ENCODE measurements around the gene SPATA31D3. TPM values are rescaled to one million over a fixed set of nuclear protein-coding genes. Genes with fewer than 3 reads are reported as not detected.

Gene SPATA31D3
- total and polyA plus RNA-seq, 2 of the 8 experiments (the other 6 are each of a cell fraction or from before 2014, with no cell fraction given) = not detected

DNA sequence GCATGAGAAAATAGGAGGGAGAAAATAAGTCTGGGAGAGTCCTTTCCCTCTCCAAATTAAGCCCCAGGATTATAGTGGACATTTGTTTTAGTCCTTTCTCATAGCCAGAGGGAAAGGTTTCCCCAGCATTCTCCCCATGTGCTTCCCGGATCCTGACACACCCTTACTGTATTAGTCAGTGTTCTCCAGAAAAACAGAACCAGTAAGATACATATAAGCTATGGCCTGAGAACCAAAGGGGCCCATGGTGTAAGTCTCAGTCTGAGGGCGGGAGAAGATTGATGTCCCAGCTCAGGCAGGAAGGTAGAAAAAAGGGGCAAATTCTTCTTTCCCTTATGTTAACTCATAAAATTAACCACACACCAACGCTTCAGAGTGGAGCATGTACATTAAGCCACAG, 40.7 kb upstream of the SPATA31D3 start:
- no peaks in the 10 kb centered on the region for H3K9me3 ChIP-seq (ENCODE audit: insufficient read depth in 2 of 2, low read depth in 1 of 2, low read length in 1 of 2)
- no peak overlapping the region for H2BK12ac ChIP-seq (ENCODE audit: low read depth, low read length)
- DNase-seq (ENCODE audit: low read depth in 1 of 2, low spot score in 2 of 2) (no peak), FAIRE-seq (no peak)
- H2BK20ac ChIP-seq (ENCODE audit: low read length) = no peak overlapping the region
- H3K14ac ChIP-seq (ENCODE audit: insufficient read length) = no peak overlapping the region
- H3K23me2 ChIP-seq (ENCODE audit: low read depth, low read length) = no peaks in the 10 kb centered on the region; the same call in 1 of the 2 replicates
- H3K79me1 ChIP-seq (ENCODE audit: low read depth, low read length) = no peaks in the 10 kb centered on the region
- no peak overlapping the region for H2BK120ac ChIP-seq (replicated peaks; ENCODE audit: low read depth, low read length)
- H4K20me1 ChIP-seq (replicated peaks in 1 of 2; ENCODE audit: control insufficient read depth in 1 of 2, insufficient read depth in 2 of 2, low read length in 2 of 2) = no peaks in the 10 kb centered on the region
- H3K23ac ChIP-seq (ENCODE audit: insufficient read length) = no peak overlapping the region
- H3K27me3 ChIP-seq (replicated peaks in 1 of 4; ENCODE audit: control insufficient read depth in 3 of 4, extremely low read depth in 1 of 4, insufficient read depth in 3 of 4, low read length in 3 of 4) = no peaks in the 10 kb centered on the region
- H2AK5ac ChIP-seq (ENCODE audit: low read depth, low read length) = no peak overlapping the region
- no peak overlapping the region for H2BK15ac ChIP-seq (ENCODE audit: low read length)
- no peak overlapping the region for H3K4me3 ChIP-seq (ENCODE audit: extremely low read depth in 1 of 4, insufficient read depth in 2 of 4, low read depth in 3 of 4, low read length in 4 of 4)
- no peak overlapping the region for H3K56ac ChIP-seq (replicated peaks; ENCODE audit: insufficient read length, low read depth, low read length)
- no peak overlapping the region for H3K4me2 ChIP-seq (ENCODE audit: insufficient read depth in 1 of 2, low read depth in 2 of 2, low read length in 2 of 2)
- POLR2A ChIA-PET (ENCODE audit: partially characterized antibody) = no interaction called here
- no peak overlapping the region for H3K9ac ChIP-seq (replicated peaks in 1 of 4; ENCODE audit: extremely low read depth in 1 of 4, low read depth in 3 of 4, low read length in 3 of 4)
- no peaks in the 10 kb centered on the region for H3K79me2 ChIP-seq (ENCODE audit: control insufficient read depth in 1 of 2, insufficient read depth in 2 of 2, low read length in 2 of 2)
- H2BK5ac ChIP-seq (ENCODE audit: low read depth, low read length) = no peak overlapping the region
- H4K5ac ChIP-seq (ENCODE audit: insufficient read length, low read depth, low read length) = no peak overlapping the region
- no peak overlapping the region for H4K8ac ChIP-seq (ENCODE audit: extremely low read depth, insufficient read depth, low read length)
- no peak overlapping the region for H3K18ac ChIP-seq (ENCODE audit: extremely low read depth, low read length)
- no peaks in the 10 kb centered on the region for H3K36me3 ChIP-seq (ENCODE audit: control insufficient read depth in 2 of 4, insufficient read depth in 4 of 4, low read length in 3 of 4)
- no peak overlapping the region for H3K4ac ChIP-seq (replicated peaks; ENCODE audit: insufficient read length, low read depth, low read length)
- CTCF ChIA-PET (ENCODE audit: partially characterized antibody) = no interaction called here
- H4K91ac ChIP-seq (replicated peaks; ENCODE audit: insufficient read length, low read length) = no peak overlapping the region
- peaks cover 0 to 3% (median 0%) of the 10 kb centered on the region in 4 experiments; a peak in 2 of 7 replicates for H3K4me1 ChIP-seq (replicated peaks in 1 of 4; ENCODE audit: control insufficient read depth in 3 of 4, insufficient read depth in 4 of 4, low read length in 3 of 4)
- 93% methylated on average over 3 of the region's 3 CpGs; no CpG with 5 or more reads in 1 of the 2 experiments for WGBS, 2 experiments (ENCODE audit: extremely low coverage in 1 of 2, insufficient coverage in 1 of 2, insufficient read length in 1 of 2, insufficient replicate concordance in 2 of 2, low coverage in 1 of 2, low lambda C conversion rate in 2 of 2, missing lambda C conversion rate in 1 of 2)
- no peak overlapping the region for H3K27ac ChIP-seq (ENCODE audit: low read depth, low read length)
- no peak overlapping the region for H2AFZ ChIP-seq (ENCODE audit: low read length)
- no peak for TF ChIP-seq JUN (IDR thresholded peaks at IDR 0.05; ENCODE audit: low read depth, low read length)
- TF ChIP-seq HDAC6 (IDR thresholded peaks at IDR 0.05; ENCODE audit: low read depth, low read length) = no peak
- no peak for TF ChIP-seq CBX8 (IDR thresholded peaks at IDR 0.05; ENCODE audit: borderline replicate concordance, low read depth, low read length)
- no peak for TF ChIP-seq TAF1 (IDR thresholded peaks at IDR 0.05; ENCODE audit: low read depth, low read length)
- TF ChIP-seq, protein P1, sequence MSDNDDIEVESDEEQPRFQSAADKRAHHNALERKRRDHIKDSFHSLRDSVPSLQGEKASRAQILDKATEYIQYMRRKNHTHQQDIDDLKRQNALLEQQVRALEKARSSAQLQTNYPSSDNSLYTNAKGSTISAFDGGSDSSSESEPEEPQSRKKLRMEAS (IDR thresholded peaks at IDR 0.05) = no peak
- no peak for TF ChIP-seq YY1 (IDR thresholded peaks at IDR 0.05; ENCODE audit: low read depth, low read length)
- no peak for TF ChIP-seq CTBP2 (IDR thresholded peaks at IDR 0.05; ENCODE audit: borderline replicate concordance, insufficient read depth, insufficient read length, low read length)
- no peak for TF ChIP-seq CEBPB (IDR thresholded peaks at IDR 0.05; ENCODE audit: low read depth, low read length)
- TF ChIP-seq KDM4A (IDR thresholded peaks at IDR 0.05; ENCODE audit: low read depth, low read length, severe bottlenecking) = no peak
- TF ChIP-seq, protein P2, sequence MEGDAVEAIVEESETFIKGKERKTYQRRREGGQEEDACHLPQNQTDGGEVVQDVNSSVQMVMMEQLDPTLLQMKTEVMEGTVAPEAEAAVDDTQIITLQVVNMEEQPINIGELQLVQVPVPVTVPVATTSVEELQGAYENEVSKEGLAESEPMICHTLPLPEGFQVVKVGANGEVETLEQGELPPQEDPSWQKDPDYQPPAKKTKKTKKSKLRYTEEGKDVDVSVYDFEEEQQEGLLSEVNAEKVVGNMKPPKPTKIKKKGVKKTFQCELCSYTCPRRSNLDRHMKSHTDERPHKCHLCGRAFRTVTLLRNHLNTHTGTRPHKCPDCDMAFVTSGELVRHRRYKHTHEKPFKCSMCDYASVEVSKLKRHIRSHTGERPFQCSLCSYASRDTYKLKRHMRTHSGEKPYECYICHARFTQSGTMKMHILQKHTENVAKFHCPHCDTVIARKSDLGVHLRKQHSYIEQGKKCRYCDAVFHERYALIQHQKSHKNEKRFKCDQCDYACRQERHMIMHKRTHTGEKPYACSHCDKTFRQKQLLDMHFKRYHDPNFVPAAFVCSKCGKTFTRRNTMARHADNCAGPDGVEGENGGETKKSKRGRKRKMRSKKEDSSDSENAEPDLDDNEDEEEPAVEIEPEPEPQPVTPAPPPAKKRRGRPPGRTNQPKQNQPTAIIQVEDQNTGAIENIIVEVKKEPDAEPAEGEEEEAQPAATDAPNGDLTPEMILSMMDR (IDR thresholded peaks at IDR 0.05; ENCODE audit: control extremely low read depth in 1 of 3, insufficient read depth in 1 of 3, low read depth in 1 of 3, low read length in 3 of 3) = no peak
- TF ChIP-seq BACH1 (IDR thresholded peaks at IDR 0.05; ENCODE audit: low read length) = no peak
- TF ChIP-seq HDAC2 (IDR thresholded peaks at IDR 0.05; ENCODE audit: borderline replicate concordance in 1 of 2, low read depth in 2 of 2, low read length in 2 of 2) = no peak

Measured in H1 (cell line).